ENCODE measurements around the gene SEMA4C. TPM values are rescaled to one million over a fixed set of nuclear protein-coding genes. Genes with fewer than 3 reads are reported as not detected.

Gene SEMA4C, protein sequence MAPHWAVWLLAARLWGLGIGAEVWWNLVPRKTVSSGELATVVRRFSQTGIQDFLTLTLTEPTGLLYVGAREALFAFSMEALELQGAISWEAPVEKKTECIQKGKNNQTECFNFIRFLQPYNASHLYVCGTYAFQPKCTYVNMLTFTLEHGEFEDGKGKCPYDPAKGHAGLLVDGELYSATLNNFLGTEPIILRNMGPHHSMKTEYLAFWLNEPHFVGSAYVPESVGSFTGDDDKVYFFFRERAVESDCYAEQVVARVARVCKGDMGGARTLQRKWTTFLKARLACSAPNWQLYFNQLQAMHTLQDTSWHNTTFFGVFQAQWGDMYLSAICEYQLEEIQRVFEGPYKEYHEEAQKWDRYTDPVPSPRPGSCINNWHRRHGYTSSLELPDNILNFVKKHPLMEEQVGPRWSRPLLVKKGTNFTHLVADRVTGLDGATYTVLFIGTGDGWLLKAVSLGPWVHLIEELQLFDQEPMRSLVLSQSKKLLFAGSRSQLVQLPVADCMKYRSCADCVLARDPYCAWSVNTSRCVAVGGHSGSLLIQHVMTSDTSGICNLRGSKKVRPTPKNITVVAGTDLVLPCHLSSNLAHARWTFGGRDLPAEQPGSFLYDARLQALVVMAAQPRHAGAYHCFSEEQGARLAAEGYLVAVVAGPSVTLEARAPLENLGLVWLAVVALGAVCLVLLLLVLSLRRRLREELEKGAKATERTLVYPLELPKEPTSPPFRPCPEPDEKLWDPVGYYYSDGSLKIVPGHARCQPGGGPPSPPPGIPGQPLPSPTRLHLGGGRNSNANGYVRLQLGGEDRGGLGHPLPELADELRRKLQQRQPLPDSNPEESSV
- 62.4 and 67.8 TPM in 2 replicates for total RNA-seq

DNA sequence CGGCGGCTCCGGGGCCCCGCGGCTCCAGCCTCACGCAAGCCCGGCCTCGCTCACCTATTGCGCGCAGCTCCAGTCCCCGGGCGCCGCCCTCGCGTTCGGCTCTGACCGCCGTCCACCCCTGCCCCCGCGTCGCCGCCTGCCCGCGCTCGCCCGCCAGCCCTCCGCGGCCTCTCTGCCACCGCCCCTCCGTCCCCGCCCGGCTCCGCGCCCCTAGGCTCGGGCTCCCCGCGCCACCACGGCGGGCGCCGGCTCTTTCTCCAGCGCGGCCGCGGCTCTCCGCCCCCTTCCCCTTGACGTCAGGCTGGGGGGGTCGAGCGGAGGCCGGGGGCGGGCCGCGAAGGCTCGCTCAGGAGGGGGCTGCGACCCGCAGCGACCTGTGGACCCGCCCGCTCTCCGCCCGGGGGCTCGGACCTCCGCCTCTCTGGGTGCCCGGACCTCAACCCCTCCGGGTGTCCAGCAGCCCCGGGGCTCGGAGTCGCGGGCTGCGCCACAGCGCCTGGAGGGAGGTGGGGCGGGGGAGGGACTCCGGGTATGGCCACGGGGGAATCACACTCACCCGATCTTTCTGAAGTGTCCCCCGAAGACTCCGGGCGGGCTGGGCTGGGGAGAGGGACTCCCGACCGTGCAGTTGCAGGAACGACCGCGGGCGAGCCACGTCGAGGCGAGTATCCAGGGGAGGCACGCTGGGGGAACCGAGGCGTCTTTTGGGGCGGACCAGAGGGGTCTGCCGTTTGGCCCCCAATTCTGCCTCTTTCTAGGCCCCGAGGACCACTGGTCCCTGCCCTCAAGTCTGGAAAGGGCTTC lies at the start of gene SEMA4C:
TSS of gene SEMA4C (minus strand) at position 259 of the 804 bp plus-strand sequence. CDS start 2,194 bp downstream, outside the sequence.
- no peak for TF ChIP-seq CTCF (IDR thresholded peaks at IDR 0.05; ENCODE audit: insufficient read depth, low read length, poor library complexity, severe bottlenecking)
- H3K36me3 ChIP-seq (ENCODE audit: control insufficient read depth, insufficient read depth, low read length), result no peaks in the 10 kb centered on the region
- H3K27me3 ChIP-seq (ENCODE audit: control insufficient read depth, insufficient read depth, low read length), result no peaks in the 10 kb centered on the region
- DNase-seq (ENCODE audit: low read depth), result no peak
- H3K4me3 ChIP-seq (ENCODE audit: low read depth, low read length), result peak within 1 kb of the TSS; percentile 94

DNA sequence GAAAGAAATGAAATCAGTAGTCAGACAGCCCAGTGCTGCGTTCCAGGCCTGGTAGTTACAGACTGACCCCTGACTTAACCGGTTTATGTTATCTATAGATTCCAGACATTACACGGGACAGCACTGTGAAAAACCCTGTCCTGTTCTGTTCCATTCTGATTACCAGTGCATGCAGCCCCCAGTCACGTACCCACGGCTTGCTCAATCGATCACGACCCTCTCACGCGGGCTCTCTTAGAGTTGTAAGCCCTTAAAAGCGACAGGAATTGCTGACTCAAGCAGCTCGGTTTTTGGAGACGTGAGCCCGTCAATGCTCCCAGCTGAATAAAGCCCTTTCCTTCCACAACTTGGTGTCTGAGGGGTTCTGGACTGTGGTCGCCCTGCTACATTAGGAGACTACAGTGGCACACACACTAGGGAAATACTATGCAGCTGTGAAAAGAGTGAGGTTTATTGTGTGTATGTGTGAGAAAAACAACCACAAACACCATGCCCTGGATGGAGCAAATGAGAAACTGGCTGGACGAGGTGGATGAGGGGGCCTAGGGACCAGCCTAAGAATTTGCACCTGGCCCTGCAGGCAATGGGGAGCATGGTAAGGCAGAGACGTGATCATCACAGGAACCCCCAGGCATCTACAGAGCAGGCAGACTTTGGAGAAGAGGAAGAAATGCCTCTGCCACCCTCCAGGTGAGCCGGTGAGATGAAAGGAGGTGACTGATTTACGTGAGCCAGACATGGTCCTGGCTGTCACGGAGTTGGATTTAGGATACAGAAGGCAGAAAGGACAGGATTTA lies 49.1 kb upstream of the SEMA4C start:
- H3K36me3 ChIP-seq (ENCODE audit: control insufficient read depth, insufficient read depth, low read length), result no peaks in the 10 kb centered on the region

DNA sequence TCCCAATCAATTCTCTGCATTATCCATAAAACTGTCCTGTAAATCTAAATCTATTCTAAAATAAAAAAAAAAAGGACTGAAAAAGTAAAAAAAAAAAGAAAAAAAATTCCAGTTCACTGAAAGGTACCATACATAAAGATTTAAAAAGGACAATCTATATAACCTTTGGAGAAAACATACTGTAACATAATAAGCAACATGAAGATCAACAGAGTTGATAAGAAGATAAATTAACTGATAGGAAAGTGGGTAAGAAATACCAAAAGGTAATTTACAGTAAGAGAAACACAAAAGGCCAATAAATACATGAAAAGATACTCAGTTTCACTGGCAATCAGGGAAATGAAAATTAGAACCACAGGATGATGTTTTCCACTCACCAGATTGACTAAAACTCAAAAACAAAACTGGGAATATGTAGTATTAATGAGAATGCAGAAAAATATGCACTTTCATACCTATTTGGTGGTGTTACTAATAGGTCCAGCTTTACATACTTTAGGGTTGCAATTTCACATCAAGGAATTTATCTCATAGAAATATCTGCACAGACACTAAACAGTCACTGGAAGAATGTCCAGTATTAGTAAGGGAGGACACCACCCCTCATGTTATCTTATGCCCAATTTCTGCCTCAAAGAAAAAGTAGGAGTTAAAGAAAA lies 48.3 kb upstream of the SEMA4C start:
- peaks cover 7% of the 10 kb centered on the region for H3K27me3 ChIP-seq (ENCODE audit: control insufficient read depth, insufficient read depth, low read length)
- H3K4me3 ChIP-seq (ENCODE audit: low read depth, low read length), result no peak overlapping the region
- DNase-seq (ENCODE audit: low read depth), result no peak
- TF ChIP-seq CTCF (IDR thresholded peaks at IDR 0.05; ENCODE audit: insufficient read depth, low read length, poor library complexity, severe bottlenecking), result no peak
- H3K36me3 ChIP-seq (ENCODE audit: control insufficient read depth, insufficient read depth, low read length), result no peaks in the 10 kb centered on the region

More for the DNA sequence above, 49.1 kb upstream of the SEMA4C start:
- DNase-seq (ENCODE audit: low read depth), result no peak
- Histone ChIP-seq H3K4me3 (ENCODE audit: low read depth, low read length) (no peak overlapping the region), H3K27me3 (ENCODE audit: control insufficient read depth, insufficient read depth, low read length) (peaks cover 8% of the 10 kb centered on the region)
- TF ChIP-seq CTCF (IDR thresholded peaks at IDR 0.05; ENCODE audit: insufficient read depth, low read length, poor library complexity, severe bottlenecking), result no peak

DNA sequence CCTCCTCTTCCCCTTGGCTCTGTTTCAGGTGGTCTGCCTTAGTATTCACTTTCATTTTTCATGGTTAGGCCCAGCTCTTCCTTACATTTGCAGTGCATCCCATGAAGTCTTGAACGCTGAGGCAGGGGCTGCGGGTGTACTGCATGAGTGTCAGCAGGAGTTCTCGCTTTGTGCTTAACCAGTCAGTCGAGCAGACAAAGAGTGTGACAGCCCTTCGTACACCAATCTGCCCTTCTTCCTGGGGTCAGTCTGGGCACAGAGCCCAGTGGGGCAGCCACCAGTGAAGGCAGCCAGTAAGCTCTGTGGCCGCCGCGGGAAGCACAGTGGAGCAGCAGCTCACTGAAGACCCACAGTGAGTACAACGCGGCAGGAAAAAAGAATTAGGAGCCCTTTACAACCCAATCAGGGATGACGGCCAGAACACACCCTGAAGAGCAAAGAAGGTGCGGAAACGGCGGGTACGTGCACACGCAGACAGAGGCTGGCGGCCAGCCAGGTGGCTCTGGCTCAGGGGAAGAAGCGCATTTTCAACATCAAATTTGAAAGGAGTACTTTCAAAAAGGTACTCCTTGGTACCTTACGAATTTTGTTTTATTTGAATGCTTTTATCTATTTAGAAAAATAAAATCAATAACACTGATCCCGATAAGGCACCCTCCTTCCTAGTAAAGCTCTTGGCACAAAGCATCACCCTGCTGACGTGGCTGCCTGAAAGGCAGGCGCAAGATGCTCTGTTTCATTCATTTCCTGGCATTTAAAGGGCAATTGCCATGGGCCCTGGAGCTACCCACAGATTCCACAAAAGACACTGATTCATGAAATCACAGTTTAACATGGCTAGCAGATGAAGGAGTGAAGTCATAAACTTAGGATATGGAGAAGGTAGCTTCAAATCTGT lies 47.0 kb upstream of the SEMA4C start:
- Histone ChIP-seq H3K36me3 (ENCODE audit: control insufficient read depth, insufficient read depth, low read length) (no peaks in the 10 kb centered on the region), H3K27me3 (ENCODE audit: control insufficient read depth, insufficient read depth, low read length) (peaks cover 12% of the 10 kb centered on the region), H3K4me3 (ENCODE audit: low read depth, low read length) (no peak overlapping the region)
- no peak for TF ChIP-seq CTCF (IDR thresholded peaks at IDR 0.05; ENCODE audit: insufficient read depth, low read length, poor library complexity, severe bottlenecking)
- DNase-seq (ENCODE audit: low read depth), result no peak

Measured in kidney epithelial cell (primary cell).